Right lobe of liver (tissue), 6 donors: ENCODE data around the gene DDX41. TPM values are rescaled to one million over a fixed set of nuclear protein-coding genes. Genes with fewer than 3 reads are reported as not detected.

ENCODE experiments used
- ATAC-seq, 4 donors: fragments of 200-7000 bp; cut with Tn5 transposase; one replicate each; pipeline ENCODE4 v1.9.1; 2020; ENCODE audit warnings: mild to moderate bottlenecking in 4 of 4, moderate library complexity in 4 of 4
- DNase-seq, 3 donors: peaks; one replicate each; pipeline ENCODE4 v3.0.0-alpha.2; 2020
- H3K27ac ChIP-seq, 3 donors: fragments of 200-600 bp; one replicate each; pipeline ENCODE4 v1.8.0; 2022
- H3K27me3 ChIP-seq, 2 donors: fragments of 200-600 bp; one replicate each; pipeline ENCODE4 v1.8.0; 2022
- H3K36me3 ChIP-seq, 4 donors: fragments of 200-600 bp; sonication (generic) in 1 of 4; one replicate each; pipeline versions ENCODE4 v1.5.1 to v1.8.0; 2017 to 2022; ENCODE audit warnings: control low read depth in 1 of 4
- H3K4me1 ChIP-seq, 4 donors: fragments of 200-600 bp; sonication (generic) in 1 of 4; one replicate each; pipeline versions ENCODE4 v1.5.1 to v1.8.0; 2017 to 2022; ENCODE audit warnings: control low read depth in 1 of 4
- H3K4me3 ChIP-seq, 3 donors: fragments of 200-600 bp; one replicate each; pipeline ENCODE4 v1.8.0; 2022
- H3K9me3 ChIP-seq, 4 donors: fragments of 200-600 bp; sonication (generic) in 1 of 4; one replicate each; pipeline versions ENCODE4 v1.5.1 to v1.8.0; 2017 to 2022; ENCODE audit warnings: control low read depth in 1 of 4
- CTCF ChIP-seq, 4 donors: fragments of 200-600 bp in 3 of 4; fragments of 450-650 bp in 1 of 4; IDR thresholded peaks; one replicate each; pipeline versions ENCODE4 v1.5.1 to v1.8.0; 2016 to 2022; ENCODE audit warnings: antibody characterized with exemption in 4 of 4, mild to moderate bottlenecking in 2 of 4
- POLR2A ChIP-seq: fragments of 450-650 bp; IDR thresholded peaks from one replicate; pipeline ENCODE4 v1.6.1; 2017; ENCODE audit warnings: antibody characterized with exemption, mild to moderate bottlenecking
- WGBS: methylation state at CpG from one replicate; pipeline ENCODE4 v1.1.6; 2018; ENCODE audit warnings: low coverage, low lambda C conversion rate; ENCODE audit not compliant: insufficient coverage; ENCODE audit errors: missing lambda C conversion rate; 5-methylcytosine and 5-hydroxymethylcytosine counted together
- intact Hi-C, 2 donors: fragments of 100-400 bp; cut with DNase I; formaldehyde crosslinking; loops; one replicate each; pipeline versions ENCODE4 v1.11.2 to v1.14.1; 2022
- total RNA-seq, 6 experiments: library from RNA; depleted of rRNA in 2 of 6; stranded (reverse); fragments of >200 nt in 2 of 6; fragmentation: NEBNext Ultra II Directional in 3 of 6; extraction: Animal tissue kit (Norgen Biotek cat#: 25700) in 3 of 6; gene quantifications; one replicate each; pipeline versions ENCODE4 v1.1.0 to v1.2.4, GENCODE V29; 2016 to 2023
- donor health status: DM: no; HTN: yes; CAD: no.
- donor health status: DM: no; HTN: no; CAD: no.
- donor health status: DM: no; HTN: no; CAD: no.
- donor health status: DM: no; HTN: yes; CAD: no.
- donor health status: DM: no; HTN: yes; CAD: no.

DDX41 gene
- total RNA-seq, 6 experiments from 2014 or later: 35.1 to 64.8 (median 47.9) TPM

GRCh38 chr5:177505075-177505474 is 11.7 kb downstream of the DDX41 start:
- ATAC-seq: no peak
- Histone ChIP-seq H3K4me1 (no peaks in the 10 kb centered on the region), H3K27me3 (no peaks in the 10 kb centered on the region), H3K4me3 (no peak overlapping the region), H3K9me3 (no peaks in the 10 kb centered on the region), H3K27ac (no peak overlapping the region), H3K36me3 (no peaks in the 10 kb centered on the region)
- no peak for TF ChIP-seq POLR2A
- DNase-seq: no peak
- no CpG with 5 or more reads among the region's 4 CpGs for WGBS
- intact Hi-C loops: no loop called here

- H3K9me3 ChIP-seq: no peaks in the 10 kb centered on the region
- intact Hi-C loops: loop anchor here in 1 of 2 donors (5.0 kb wide), 1 partner anchor 112 kb away; no protein-coding TSS in a partner anchor
- no peak overlapping the region for H3K4me3 ChIP-seq
- WGBS: no CpG with 5 or more reads among the region's 47 CpGs
- H3K4me1 ChIP-seq: no peaks in the 10 kb centered on the region
- no peaks in the 10 kb centered on the region for H3K27me3 ChIP-seq
- ATAC-seq (no peak), DNase-seq (no peak)
- TF ChIP-seq POLR2A (no peak), CTCF (IDR thresholded peaks at IDR 0.05) (no peak)
- H3K36me3 ChIP-seq: no peaks in the 10 kb centered on the region
- H3K27ac ChIP-seq: no peak overlapping the region
These were observed 12.4 kb downstream of the DDX41 start for GRCh38 chr5:177504086-177505056.

- Histone ChIP-seq H3K27ac (no peak overlapping the region), H3K36me3 (no peaks in the 10 kb centered on the region), H3K9me3 (no peaks in the 10 kb centered on the region), H3K27me3 (no peaks in the 10 kb centered on the region), H3K4me3 (no peak overlapping the region), H3K4me1 (no peaks in the 10 kb centered on the region)
- ATAC-seq: no peak
- no peak for TF ChIP-seq POLR2A
- no peak for TF ChIP-seq CTCF (IDR thresholded peaks at IDR 0.05)
- WGBS: 55% methylated on average over 7 of the region's 24 CpGs
- intact Hi-C loops: loop anchor here in 1 of 2 donors (5.0 kb wide), 1 partner anchor 111 kb away; no protein-coding TSS in a partner anchor
- DNase-seq: no peak
These were observed 13.2 kb downstream of the DDX41 start for GRCh38 chr5:177503351-177504085.

GRCh38 chr5:177502886-177503285 is 13.9 kb downstream of the DDX41 start:
- ATAC-seq: no peak
- 70% methylated on average over 9 of the region's 16 CpGs for WGBS
- DNase-seq: no peak
- no peak overlapping the region for H3K27ac ChIP-seq
- no peaks in the 10 kb centered on the region for H3K9me3 ChIP-seq
- no peaks in the 10 kb centered on the region for H3K27me3 ChIP-seq
- intact Hi-C loops: loop anchor here in 1 of 2 donors (5.0 kb wide), 1 partner anchor 111 kb away; no protein-coding TSS in a partner anchor
- H3K4me3 ChIP-seq: no peak overlapping the region
- no peaks in the 10 kb centered on the region for H3K36me3 ChIP-seq
- TF ChIP-seq CTCF (IDR thresholded peaks at IDR 0.05): no peak
- no peak for TF ChIP-seq POLR2A
- H3K4me1 ChIP-seq: no peaks in the 10 kb centered on the region
